ENCODE data around the gene MYCN.

Gene MYCN

GRCh38 chr2:15932394-15933183 is 7.8 kb upstream of the MYCN start:
- no peak for DNase-seq

- DNase-seq: no peak
These were observed 7.0 kb upstream of the MYCN start for GRCh38 chr2:15933184-15933845.

GRCh38 chr2:15934291-15934945 is 5.9 kb upstream of the MYCN start:
- DNase-seq: no peak

- no peak for DNase-seq
These were observed 5.2 kb upstream of the MYCN start for GRCh38 chr2:15935189-15935588.

- DNase-seq: no peak
These were observed 4.7 kb upstream of the MYCN start for GRCh38 chr2:15935675-15936074.

GRCh38 chr2:15936277-15937104 is 3.9 kb upstream of the MYCN start:
- DNase-seq: no peak

GRCh38 chr2:15937105-15937881 is 3.1 kb upstream of the MYCN start:
- no peak for DNase-seq

- DNase-seq: no peak
These were observed 2.2 kb upstream of the MYCN start for GRCh38 chr2:15937882-15938802.

- DNase-seq: no peak
These were observed 1.4 kb upstream of the MYCN start for GRCh38 chr2:15938803-15939555.

- no peak for DNase-seq
These were observed 845 bp upstream of the MYCN start for GRCh38 chr2:15939556-15939853.

- no peak for DNase-seq
These were observed 521 bp downstream of the MYCN start for GRCh38 chr2:15940661-15941480.

GRCh38 chr2:15941481-15941850 is 1.1 kb downstream of the MYCN start:
- no peak for DNase-seq

GRCh38 chr2:15941871-15942710 is 1.7 kb downstream of the MYCN start:
- DNase-seq: no peak

- no peak for DNase-seq
These were observed 2.5 kb downstream of the MYCN start for GRCh38 chr2:15942711-15943345.

- DNase-seq: no peak
These were observed 3.3 kb downstream of the MYCN start for GRCh38 chr2:15943378-15944280.

- DNase-seq: no peak
These were observed 4.1 kb downstream of the MYCN start for GRCh38 chr2:15944325-15945017.
